T-helper 17 cell (primary cell): ENCODE data around the gene KCTD21. TPM values are rescaled to one million over a fixed set of nuclear protein-coding genes. Genes with fewer than 3 reads are reported as not detected.
"Not testable (repeated sequence)": the region's sequence is repeated elsewhere in the genome, so short reads cannot be mapped to it uniquely, and the experiment has no call there.

Experiments
- ATAC-seq: fragments of 150-1000 bp; cut with Tn5 transposase; 2 replicates; pipeline ENCODE4 v1.10.0; 2021; ENCODE audit warnings: mild to moderate bottlenecking, moderate library complexity
- DNase-seq, 3 donors: peaks; one replicate each; pipeline versions ENCODE4 v3.0.0 to v3.0.0-alpha.2; 2020 to 2021
- H3K9me3 ChIP-seq: one replicate; pipeline ENCODE4 v1.7.0; 2013; ENCODE audit warnings: low read length, mild to moderate bottlenecking; ENCODE audit not compliant: control insufficient read depth, poor library complexity, severe bottlenecking
- H3K27ac Mint-ChIP-seq: one replicate; pipeline ENCODE4 v1.8.0; 2022; ENCODE audit warnings: mild to moderate bottlenecking, moderate library complexity, mixed read lengths
- H3K27me3 Mint-ChIP-seq: one replicate; pipeline ENCODE4 v1.8.0; 2022; ENCODE audit warnings: mixed read lengths
- H3K36me3 Mint-ChIP-seq: one replicate; pipeline ENCODE4 v1.8.0; 2022; ENCODE audit warnings: low read depth, mixed read lengths
- H3K4me1 Mint-ChIP-seq: one replicate; pipeline ENCODE4 v1.8.0; 2022; ENCODE audit warnings: mild to moderate bottlenecking, mixed read lengths
- H3K4me3 Mint-ChIP-seq: one replicate; pipeline ENCODE4 v1.8.0; 2022; ENCODE audit warnings: mild to moderate bottlenecking, moderate library complexity, mixed read lengths
- total RNA-seq, 4 donors: library from RNA in 2 of 4; stranded (reverse) in 2 of 4; gene quantifications; one replicate each; pipeline ENCODE4 v1.2.3 and lab custom pipeline; 2022 to 2026

The KCTD21 gene
- 1 to 10 TPM; 2.4 to 4.0 TPM for total RNA-seq
- total RNA-seq (lab: John Stamatoyannopoulos, UW) = 4.6 to 24.2 reads per million in 2 donors

- DNase-seq (peak; percentile 82 to 83 (median 83)), ATAC-seq (peak; percentile 93)
- no peaks in the 10 kb centered on the region for H3K27me3 Mint-ChIP-seq
- H3K4me3 Mint-ChIP-seq = peak within 1 kb of the TSS; percentile 99
- peak within 1 kb of the TSS; percentile 99 for H3K27ac Mint-ChIP-seq
- peaks cover 3% of the 10 kb centered on the region for H3K36me3 Mint-ChIP-seq
- no peaks in the 10 kb centered on the region for H3K9me3 ChIP-seq
- H3K4me1 Mint-ChIP-seq = peaks cover 46% of the 10 kb centered on the region
Measured at GRCh38 chr11:78188286-78189173, at the start of gene KCTD21, which contains the start of gene USP35. KCTD21 (minus strand) TSS chr11:78188626; CDS start chr11:78174554, 14,072 bp downstream. USP35 (plus strand) TSS chr11:78188919; CDS start chr11:78196246, 7,327 bp downstream.

GRCh38 chr11:78237293-78238046, 49.0 kb upstream of the KCTD21 start:
- peaks cover 2% of the 10 kb centered on the region for H3K36me3 Mint-ChIP-seq
- H3K9me3 ChIP-seq = peaks cover 9% of the 10 kb centered on the region
- peaks cover 2% of the 10 kb centered on the region for H3K4me1 Mint-ChIP-seq
- H3K4me3 Mint-ChIP-seq = no peak overlapping the region
- no peak for ATAC-seq
- H3K27ac Mint-ChIP-seq = no peak overlapping the region
- no peak for DNase-seq
- H3K27me3 Mint-ChIP-seq = no peaks in the 10 kb centered on the region

- peaks cover 2% of the 10 kb centered on the region for H3K36me3 Mint-ChIP-seq
- no peak for DNase-seq
Measured at GRCh38 chr11:78234006-78234405, 45.6 kb upstream of the KCTD21 start.

GRCh38 chr11:78233046-78233445, 44.6 kb upstream of the KCTD21 start:
- H3K4me1 Mint-ChIP-seq = peaks cover 13% of the 10 kb centered on the region
- not testable (repeated sequence) for ATAC-seq, H3K4me3 Mint-ChIP-seq, H3K27me3 Mint-ChIP-seq, DNase-seq, H3K27ac Mint-ChIP-seq, H3K36me3 Mint-ChIP-seq, H3K9me3 ChIP-seq

More at GRCh38 chr11:78234006-78234405, 45.6 kb upstream of the KCTD21 start:
- no peak overlapping the region for H3K4me3 Mint-ChIP-seq
- H3K27me3 Mint-ChIP-seq = no peaks in the 10 kb centered on the region
- H3K4me1 Mint-ChIP-seq = peaks cover 6% of the 10 kb centered on the region
- H3K9me3 ChIP-seq = no peaks in the 10 kb centered on the region
- ATAC-seq = no peak
- H3K27ac Mint-ChIP-seq = no peak overlapping the region

GRCh38 chr11:78231962-78232501, 43.6 kb upstream of the KCTD21 start:
- Mint-ChIP-seq H3K4me3 (no peak overlapping the region), H3K36me3 (peaks cover 2% of the 10 kb centered on the region), H3K4me1 (peaks cover 14% of the 10 kb centered on the region), H3K27me3 (no peaks in the 10 kb centered on the region), H3K27ac (peak overlapping the region; percentile 32)
- no peak for ATAC-seq
- DNase-seq = no peak
- no peaks in the 10 kb centered on the region for H3K9me3 ChIP-seq

- no peak overlapping the region for H3K4me3 Mint-ChIP-seq
- no peak for DNase-seq
- H3K4me1 Mint-ChIP-seq = peaks cover 15% of the 10 kb centered on the region
- no peaks in the 10 kb centered on the region for H3K27me3 Mint-ChIP-seq
- no peaks in the 10 kb centered on the region for H3K9me3 ChIP-seq
- H3K27ac Mint-ChIP-seq = peak overlapping the region; percentile 22
- ATAC-seq = no peak
- H3K36me3 Mint-ChIP-seq = peaks cover under 1% of the 10 kb centered on the region
Measured at GRCh38 chr11:78230161-78230877, 41.9 kb upstream of the KCTD21 start.

DNA sequence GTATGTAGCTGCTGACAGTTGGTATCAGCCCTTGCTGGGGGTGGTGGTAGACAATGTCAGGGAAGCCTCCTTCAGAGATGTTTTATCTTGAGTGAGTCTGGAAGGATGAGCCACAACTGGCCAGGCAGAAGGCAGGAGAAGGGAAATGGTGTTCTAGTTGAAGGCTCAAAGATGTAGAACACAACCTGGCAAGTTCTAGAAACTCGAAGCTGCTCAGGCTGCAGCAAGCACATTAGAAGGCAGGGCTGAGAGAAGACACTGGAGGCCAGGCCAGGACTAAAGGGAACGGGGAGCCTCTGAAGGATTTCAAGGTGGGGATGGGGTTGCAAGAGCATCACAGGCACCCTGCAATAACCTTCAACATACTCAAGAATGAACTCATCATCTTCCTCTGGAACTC, 40.7 kb upstream of the KCTD21 start:
- H3K27me3 Mint-ChIP-seq = no peaks in the 10 kb centered on the region
- H3K4me1 Mint-ChIP-seq = peaks cover 18% of the 10 kb centered on the region
- H3K27ac Mint-ChIP-seq = no peak overlapping the region
- peaks cover 2% of the 10 kb centered on the region for H3K36me3 Mint-ChIP-seq
- no peaks in the 10 kb centered on the region for H3K9me3 ChIP-seq
- DNase-seq (no peak), ATAC-seq (no peak)
- no peak overlapping the region for H3K4me3 Mint-ChIP-seq

GRCh38 chr11:78228467-78228866, 40.0 kb upstream of the KCTD21 start:
- no peak overlapping the region for H3K27ac Mint-ChIP-seq
- H3K4me1 Mint-ChIP-seq = peaks cover 20% of the 10 kb centered on the region
- DNase-seq = no peak
- H3K27me3 Mint-ChIP-seq = no peaks in the 10 kb centered on the region
- no peak overlapping the region for H3K4me3 Mint-ChIP-seq
- ATAC-seq = peak; percentile 66
- H3K9me3 ChIP-seq = no peaks in the 10 kb centered on the region
- peaks cover 3% of the 10 kb centered on the region for H3K36me3 Mint-ChIP-seq

GRCh38 chr11:78227921-78228320, 39.5 kb upstream of the KCTD21 start:
- ATAC-seq (peak; percentile 56), DNase-seq (no peak)
- H3K36me3 Mint-ChIP-seq = peaks cover 3% of the 10 kb centered on the region
- H3K4me1 Mint-ChIP-seq = peaks cover 23% of the 10 kb centered on the region
- no peaks in the 10 kb centered on the region for H3K9me3 ChIP-seq
- no peak overlapping the region for H3K27ac Mint-ChIP-seq
- no peak overlapping the region for H3K4me3 Mint-ChIP-seq
- no peaks in the 10 kb centered on the region for H3K27me3 Mint-ChIP-seq

DNA sequence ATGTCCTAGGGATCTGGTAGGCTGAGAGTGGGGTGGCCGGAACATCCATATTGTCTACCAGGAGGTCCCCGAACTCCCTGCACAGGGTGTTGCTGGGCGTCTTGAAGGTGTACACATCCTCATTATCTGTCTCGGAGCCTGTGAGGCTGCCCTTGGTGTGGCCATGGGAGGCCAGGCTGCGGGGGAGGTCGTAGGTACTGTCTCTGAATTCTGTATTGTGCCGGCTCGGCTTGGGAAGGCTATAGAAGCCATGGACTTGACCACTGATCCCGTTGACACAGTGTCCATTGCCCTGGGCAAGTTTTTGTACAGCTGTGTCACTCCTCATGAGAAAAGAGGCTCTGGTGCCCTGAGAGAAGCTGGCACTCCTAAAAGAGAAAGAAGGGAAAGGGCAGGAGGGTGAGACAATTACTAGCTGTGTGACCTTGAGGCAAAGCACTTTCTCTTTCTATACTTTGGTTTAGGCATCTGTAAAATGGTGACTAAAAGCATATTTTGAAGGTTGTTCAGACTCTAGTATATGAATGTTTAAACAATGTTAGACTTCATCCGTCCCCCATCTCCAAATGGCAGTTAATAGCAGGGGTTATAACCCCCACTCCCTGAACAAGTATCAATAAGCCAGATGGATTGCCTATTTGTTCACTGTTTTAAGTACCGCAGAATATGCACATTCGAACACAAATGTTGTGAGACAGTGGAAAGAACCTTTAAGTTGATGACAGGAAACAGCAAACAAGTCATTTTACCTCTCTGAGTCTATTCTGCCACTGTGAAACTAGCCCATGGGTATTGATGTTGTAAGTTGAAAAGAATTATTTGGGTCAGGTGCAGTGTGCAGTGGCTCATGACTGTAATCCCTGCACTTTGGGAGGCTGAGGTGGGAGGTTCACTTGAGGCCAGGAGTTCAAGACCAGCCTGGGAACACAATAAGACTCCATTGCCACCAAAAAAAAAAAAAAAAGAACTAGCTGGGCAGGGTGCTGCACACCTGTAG, 38.6 kb upstream of the KCTD21 start:
- H3K36me3 Mint-ChIP-seq = peaks cover 3% of the 10 kb centered on the region
- no peak overlapping the region for H3K4me3 Mint-ChIP-seq
- no peaks in the 10 kb centered on the region for H3K27me3 Mint-ChIP-seq
- DNase-seq (no peak), ATAC-seq (no peak)
- no peak overlapping the region for H3K27ac Mint-ChIP-seq
- H3K4me1 Mint-ChIP-seq = peaks cover 23% of the 10 kb centered on the region
- H3K9me3 ChIP-seq = no peaks in the 10 kb centered on the region

- H3K27me3 Mint-ChIP-seq = no peaks in the 10 kb centered on the region
- ATAC-seq = no peak
- peaks cover 21% of the 10 kb centered on the region for H3K4me1 Mint-ChIP-seq
Measured at GRCh38 chr11:78224906-78225420, 36.5 kb upstream of the KCTD21 start.

More at GRCh38 chr11:78224906-78225420, 36.5 kb upstream of the KCTD21 start:
- Mint-ChIP-seq H3K4me3 (no peak overlapping the region), H3K27ac (peak overlapping the region; percentile 5), H3K36me3 (peaks cover 10% of the 10 kb centered on the region)
- no peak for DNase-seq
- H3K9me3 ChIP-seq = no peaks in the 10 kb centered on the region
